Activated T-cell treated with anti-CD3 and anti-CD28 coated beads for 4 hours (primary cell): ENCODE measurements around the gene CC2D1A.
"Not testable (repeated sequence)": the region's sequence is repeated elsewhere in the genome, so short reads cannot be mapped to it uniquely, and the experiment has no call there.

Experiments
- DNase-seq: peaks from one replicate; pipeline ENCODE4 v3.0.0-alpha.2; 2020

Gene CC2D1A

GRCh38 chr19:13909430-13909829 lies 3.4 kb downstream of the CC2D1A start:
- no peak for DNase-seq

GRCh38 chr19:13913352-13913751 lies 7.4 kb downstream of the CC2D1A start:
- DNase-seq: no peak

GRCh38 chr19:13914777-13915176 lies 8.8 kb downstream of the CC2D1A start:
- no peak for DNase-seq

DNA sequence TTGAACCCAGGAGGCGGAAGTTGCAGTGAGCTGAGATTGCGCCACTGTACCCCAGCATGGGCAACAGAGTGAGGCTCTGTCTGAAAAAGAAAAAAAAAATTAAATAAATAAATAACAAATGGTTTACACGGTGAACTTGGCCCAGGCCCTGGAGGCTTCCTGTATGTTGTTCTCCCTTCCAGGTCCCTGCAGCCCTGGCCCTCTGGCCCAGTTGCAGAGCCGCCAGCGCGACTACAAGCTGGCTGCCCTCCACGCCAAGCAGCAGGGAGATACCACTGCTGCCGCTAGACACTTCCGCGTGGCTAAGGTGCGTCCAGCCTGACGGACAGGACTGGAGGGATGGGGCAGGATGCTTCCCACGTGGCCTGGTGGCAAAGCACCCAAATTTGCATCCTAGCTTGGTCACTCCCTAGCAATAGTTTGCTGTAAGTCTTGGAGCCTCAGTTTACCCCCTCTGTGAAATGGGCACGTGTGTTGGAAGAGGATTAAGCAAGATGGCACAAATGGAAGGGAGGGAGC lies 11.9 kb downstream of the CC2D1A start:
- DNase-seq: no peak

DNA sequence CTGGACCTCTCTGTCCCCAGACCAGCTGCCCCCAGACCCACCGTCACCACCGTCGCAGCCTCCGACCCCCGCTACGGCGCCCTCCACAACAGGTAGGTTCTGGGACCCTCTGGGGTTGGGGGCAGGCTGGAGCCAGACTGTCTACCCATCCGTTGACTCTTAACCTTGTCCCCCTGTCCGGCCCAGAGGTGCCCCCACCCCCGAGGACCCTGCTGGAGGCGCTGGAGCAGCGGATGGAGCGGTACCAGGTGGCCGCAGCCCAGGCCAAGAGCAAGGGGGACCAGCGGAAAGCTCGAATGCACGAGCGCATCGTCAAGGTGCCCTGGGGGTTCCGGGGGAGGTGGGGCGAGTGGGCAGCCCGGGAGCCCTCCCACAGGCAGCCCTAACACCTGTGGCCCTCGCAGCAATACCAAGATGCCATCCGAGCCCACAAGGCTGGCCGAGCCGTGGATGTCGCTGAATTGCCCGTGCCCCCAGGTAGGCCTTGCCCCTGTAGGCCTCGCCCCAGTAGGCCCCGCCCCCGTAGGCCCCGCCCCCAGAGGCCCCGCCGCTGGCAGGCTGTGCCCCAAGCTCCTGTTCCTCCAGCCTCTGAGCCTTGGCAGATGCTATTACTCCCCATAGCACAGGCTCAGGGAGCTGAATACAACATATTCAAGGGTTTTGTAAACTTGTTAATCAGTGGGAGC lies 12.9 kb downstream of the CC2D1A start:
- DNase-seq: no peak

DNA sequence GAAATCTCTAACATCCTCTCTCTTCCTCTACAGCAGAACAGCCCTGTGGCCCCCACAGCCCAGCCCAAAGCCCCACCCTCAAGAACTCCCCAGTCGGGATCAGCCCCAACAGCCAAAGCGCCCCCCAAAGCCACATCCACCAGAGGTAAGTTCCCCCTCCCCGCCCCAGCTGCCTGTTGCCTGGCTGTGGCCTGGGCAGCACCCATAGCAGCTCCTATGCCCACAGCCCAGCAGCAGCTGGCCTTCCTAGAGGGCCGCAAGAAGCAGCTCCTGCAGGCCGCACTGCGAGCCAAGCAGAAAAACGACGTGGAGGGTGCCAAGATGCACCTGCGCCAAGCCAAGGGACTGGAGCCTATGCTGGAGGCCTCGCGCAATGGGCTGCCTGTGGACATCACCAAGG lies 14.5 kb downstream of the CC2D1A start:
- DNase-seq: no peak

DNA sequence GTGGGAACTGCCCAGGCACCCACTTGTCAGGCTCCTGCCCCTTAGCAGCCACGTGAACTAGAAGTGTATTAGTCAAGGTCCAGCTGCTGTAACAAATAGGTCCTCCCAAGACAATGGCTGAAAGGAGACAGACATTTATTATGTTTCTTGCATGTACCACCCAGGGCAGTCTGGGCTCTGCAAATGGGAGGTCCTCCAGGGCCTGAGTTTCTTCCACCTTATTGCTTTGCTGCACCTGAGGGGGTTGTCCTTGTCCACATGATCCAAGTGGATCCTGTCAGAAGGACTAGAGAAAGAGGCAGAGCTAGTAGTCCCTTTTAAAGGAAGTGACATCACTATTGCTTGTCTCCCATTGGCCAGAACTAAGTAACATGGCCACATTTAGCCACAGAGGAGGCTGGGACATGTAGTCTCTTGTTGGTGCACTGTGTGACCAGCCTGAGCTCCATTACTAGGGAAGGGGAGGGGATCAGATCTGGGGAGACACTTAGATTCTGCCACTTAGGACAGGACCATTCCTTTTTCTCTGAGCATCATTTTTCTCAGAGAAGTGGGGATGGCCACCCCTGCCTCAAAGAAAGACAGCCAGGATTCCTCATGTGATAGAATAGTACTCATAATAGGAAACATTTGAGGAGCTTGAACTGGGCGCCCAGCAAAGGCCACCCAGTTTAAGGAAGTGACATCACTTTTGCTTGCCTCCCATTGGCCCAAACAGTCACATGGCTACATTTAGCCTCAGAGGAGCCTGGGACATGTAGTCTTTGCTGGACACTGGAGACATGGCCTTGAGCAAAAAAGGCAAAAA lies 15.1 kb downstream of the CC2D1A start:
- DNase-seq: no peak

GRCh38 chr19:13922118-13922517 lies 16.1 kb downstream of the CC2D1A start:
- not testable (repeated sequence) for DNase-seq

DNA sequence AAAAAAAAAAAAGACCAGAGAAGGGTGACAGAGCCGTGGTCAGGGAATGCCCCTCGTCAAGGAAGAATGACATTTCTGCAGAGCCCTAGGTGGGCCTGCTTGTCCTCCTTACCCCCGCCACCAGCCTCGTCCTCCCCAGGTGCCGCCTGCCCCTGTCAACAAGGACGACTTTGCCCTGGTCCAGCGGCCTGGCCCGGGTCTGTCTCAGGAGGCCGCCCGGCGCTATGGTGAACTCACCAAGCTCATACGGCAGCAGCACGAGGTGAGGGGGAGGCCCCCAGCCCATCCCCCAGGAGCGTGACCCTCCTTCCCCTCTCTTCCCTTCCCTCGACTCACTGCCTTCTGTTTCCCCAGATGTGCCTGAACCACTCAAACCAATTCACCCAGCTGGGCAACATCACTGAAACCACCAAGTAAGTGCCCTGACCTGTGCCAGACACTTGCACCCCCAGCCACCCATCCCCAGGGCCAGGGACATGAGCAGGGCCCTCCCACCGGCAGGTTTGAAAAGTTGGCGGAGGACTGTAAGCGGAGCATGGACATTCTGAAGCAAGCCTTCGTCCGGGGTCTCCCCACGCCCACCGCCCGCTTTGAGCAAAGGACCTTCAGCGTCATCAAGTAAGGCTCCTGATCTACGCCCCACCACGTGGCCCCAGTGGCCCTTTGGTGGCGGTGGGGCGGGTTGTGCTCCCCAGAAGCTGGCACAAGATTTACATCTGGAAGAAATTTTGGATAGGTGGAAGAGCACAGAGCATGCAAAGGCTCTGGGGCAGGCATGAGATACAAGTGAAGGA lies 17.4 kb downstream of the CC2D1A start:
- DNase-seq: no peak

GRCh38 chr19:13926010-13926409 lies 20.0 kb downstream of the CC2D1A start:
- no peak for DNase-seq

GRCh38 chr19:13926715-13927114 lies 20.7 kb downstream of the CC2D1A start:
- DNase-seq: no peak

GRCh38 chr19:13929340-13929739 lies 23.3 kb downstream of the CC2D1A start:
- DNase-seq: no peak

GRCh38 chr19:13929956-13930355 lies 24.0 kb downstream of the CC2D1A start:
- no peak for DNase-seq

GRCh38 chr19:13930402-13930801 lies 24.4 kb downstream of the CC2D1A start:
- no peak for DNase-seq

DNA sequence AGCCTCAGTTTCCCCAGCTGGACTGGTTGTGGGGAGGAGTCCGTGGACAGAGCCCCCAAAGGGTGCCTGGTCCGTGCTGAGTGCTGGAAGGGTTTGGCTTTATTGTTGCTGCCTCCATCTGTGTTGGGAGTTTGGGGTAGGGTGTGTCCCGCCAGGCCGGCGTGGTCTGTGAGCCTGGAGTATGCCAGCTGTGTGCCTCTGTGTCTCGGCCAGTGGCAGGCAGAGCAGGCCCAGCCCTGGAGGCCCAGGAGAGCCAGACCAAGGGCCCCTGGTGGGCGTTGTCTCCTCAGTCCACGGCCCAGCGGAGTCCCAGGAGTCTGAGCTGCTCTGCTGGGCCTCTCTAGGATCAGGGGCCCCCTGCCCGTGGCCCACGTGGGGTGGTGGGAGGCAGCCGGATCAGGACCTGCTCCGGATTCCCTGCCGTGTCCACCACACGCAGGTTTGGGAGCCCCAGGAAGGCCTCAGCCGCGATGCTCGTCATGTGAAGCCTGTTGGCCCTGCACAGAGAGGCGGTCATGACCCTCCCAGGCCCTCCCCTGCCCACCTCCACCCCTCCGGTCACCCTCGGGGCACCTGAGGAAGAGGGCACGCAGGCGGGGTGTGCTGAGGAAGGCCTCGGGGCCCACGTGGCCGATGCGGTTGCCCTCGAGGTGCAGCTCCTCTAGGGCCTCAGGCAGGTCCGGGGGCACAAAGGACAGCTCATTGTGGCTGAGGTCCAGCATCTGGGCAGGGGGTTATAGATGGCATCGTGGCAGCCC lies 25.6 kb downstream of the CC2D1A start:
- DNase-seq: no peak

DNA sequence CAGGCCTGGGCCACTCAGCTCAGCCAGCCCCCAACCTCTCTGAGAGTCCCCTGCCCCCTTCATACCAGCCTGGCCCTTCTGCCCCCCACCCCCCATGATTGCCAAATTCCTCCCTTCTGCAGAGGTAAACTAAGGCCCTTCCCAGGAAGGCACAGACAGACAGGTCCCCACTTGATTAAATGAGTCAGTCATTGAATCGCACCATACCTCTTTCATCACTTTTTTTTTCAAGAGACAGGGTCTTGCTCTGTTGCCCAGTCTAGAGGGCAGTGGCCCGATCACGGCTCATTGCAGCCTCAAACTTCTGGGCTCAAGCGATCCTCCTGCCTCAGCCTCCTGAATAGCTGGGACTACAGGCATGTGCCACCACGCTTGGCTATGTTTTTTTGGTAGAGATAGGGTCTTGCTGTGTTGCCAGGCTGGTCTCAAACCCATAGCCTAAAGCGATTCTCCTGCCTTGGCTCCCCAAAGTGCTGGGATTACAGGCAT lies 26.2 kb downstream of the CC2D1A start:
- DNase-seq: no peak

- no peak for DNase-seq
Observed at GRCh38 chr19:13932911-13933393, 27.0 kb downstream of the CC2D1A start.

- DNase-seq: no peak
Observed at GRCh38 chr19:13934785-13935109, 28.7 kb downstream of the CC2D1A start.

DNA sequence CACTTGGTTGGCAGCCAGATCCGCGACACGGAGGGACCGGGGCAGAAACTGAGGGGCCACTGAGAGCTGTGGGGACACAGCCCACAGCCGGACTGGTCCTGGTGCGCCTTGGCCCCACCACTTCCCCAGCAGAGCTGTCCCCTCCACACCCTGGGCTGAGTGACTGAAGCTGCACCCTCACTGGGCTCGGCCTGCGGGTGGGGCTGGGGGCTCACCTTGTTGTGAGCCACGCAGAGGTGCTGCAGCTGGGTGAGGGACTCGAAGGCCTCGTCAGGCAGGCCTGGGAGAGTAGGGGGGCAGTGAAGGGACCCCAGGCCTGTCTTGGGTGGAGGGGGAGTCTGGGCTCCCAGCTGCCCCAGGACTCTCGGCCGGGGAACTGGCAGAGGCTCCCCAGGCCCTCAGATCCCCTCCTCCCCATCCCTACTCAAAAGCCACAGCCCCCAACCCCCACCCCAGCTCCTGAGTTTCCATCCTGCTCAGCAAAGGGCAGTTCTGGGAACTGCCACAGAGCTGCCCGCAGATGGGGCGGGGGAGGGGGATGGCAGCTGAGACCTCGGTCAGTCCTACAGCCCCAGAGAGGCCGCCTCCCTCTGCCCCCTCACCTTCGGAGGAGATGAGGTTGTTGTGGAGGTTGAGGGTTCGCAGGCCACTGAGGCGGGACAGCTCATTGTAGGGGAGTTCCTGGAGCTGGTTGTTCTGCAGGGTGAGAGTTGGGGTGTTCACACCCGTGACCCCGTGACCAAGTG lies 29.9 kb downstream of the CC2D1A start:
- DNase-seq: no peak

DNA sequence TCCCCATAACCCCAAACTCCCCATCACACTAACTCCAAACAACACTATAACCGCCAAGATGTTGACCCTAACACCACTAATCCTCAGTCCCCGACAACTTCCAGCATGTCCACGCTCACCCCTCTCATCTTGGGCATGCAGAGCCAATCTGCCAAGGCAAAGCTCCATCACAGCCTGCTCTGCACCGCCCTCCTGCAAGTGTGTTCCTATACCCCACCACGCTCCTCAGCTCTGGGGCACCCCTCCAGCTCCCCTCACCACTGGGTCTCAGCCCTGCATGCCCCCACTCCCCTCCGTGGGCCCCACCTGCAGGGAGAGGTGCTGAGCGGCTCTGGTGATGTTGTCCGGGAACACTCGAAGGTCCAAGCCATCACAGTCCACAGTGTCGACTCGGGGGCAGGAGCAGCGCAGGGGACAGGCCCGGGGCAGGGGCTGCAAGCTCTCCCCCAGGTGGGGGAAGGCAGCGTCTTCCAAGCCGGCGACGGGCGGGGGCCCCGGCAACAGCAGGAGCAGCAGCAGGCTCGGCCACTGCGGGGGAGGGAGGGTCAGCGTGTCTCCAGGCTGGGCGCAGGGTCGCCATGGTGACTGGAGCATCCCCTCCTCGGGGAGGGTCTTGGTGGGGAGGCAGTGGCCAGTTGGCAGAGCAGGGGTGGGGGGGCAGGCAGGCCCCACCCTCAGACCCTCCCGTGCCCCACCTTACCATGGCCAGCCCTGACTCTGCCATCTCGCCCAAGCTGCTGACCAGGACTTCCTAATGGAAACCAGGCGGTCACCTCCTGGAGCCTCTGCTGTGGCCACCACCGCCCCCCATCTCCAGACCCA lies 31.7 kb downstream of the CC2D1A start:
- no peak for DNase-seq
